Ascending aorta (tissue), 2 donors: Measurements from ENCODE around the gene RAD23B. TPM values are rescaled to one million over a fixed set of nuclear protein-coding genes. Genes with fewer than 3 reads are reported as not detected.
"Not testable (repeated sequence)": the region's sequence is repeated elsewhere in the genome, so short reads cannot be mapped to it uniquely, and the experiment has no call there.

ENCODE experiments used
- DNase-seq, 2 donors: peaks; one replicate each; pipeline ENCODE4 v3.0.0-alpha.2; 2019; ENCODE audit warnings: low spot score in 2 of 2
- H3K27ac ChIP-seq, 2 donors: fragments of 200-600 bp; sonication (generic); one replicate each; pipeline ENCODE4 v1.5.1; 2016 to 2017; ENCODE audit warnings: mild to moderate bottlenecking in 1 of 2
- H3K27me3 ChIP-seq: fragments of 200-600 bp; sonication (generic); one replicate; pipeline ENCODE4 v1.5.1; 2017
- H3K36me3 ChIP-seq, 2 donors: fragments of 200-600 bp; sonication (generic); one replicate each; pipeline ENCODE4 v1.5.1; 2016
- H3K4me1 ChIP-seq, 2 donors: fragments of 200-600 bp; sonication (generic); one replicate each; pipeline ENCODE4 v1.5.1; 2016 to 2017; ENCODE audit warnings: mild to moderate bottlenecking in 1 of 2
- H3K4me3 ChIP-seq, 2 donors: fragments of 200-600 bp; sonication (generic); one replicate each; pipeline ENCODE4 v1.5.1; 2016 to 2017; ENCODE audit warnings: mild to moderate bottlenecking in 1 of 2
- H3K9me3 ChIP-seq, 2 donors: fragments of 200-600 bp; sonication (generic); one replicate each; pipeline ENCODE4 v1.5.1; 2016
- intact Hi-C: fragments of 100-400 bp; cut with DNase I; formaldehyde crosslinking; loops from one replicate; pipeline ENCODE4 v1.15.1; 2023
- total RNA-seq: library from RNA; depleted of rRNA; stranded (reverse); fragments of >200 nt; gene quantifications from one replicate; pipeline ENCODE4 v1.1.0, GENCODE V29; 2016
- TF ChIP-seq, protein P1 (sequence below), 3 experiments: fragments of 200-600 bp in 2 of 3; fragments of 450-650 bp in 1 of 3; sonication (generic) in 2 of 3; IDR thresholded peaks; one replicate each; pipeline ENCODE4 v1.5.1; 2016 to 2019; ENCODE audit warnings: antibody characterized with exemption in 3 of 3, mild to moderate bottlenecking in 1 of 3, moderate library complexity in 1 of 3

RAD23B gene
- total RNA-seq, 1 donor from 2014 or later, result 57.7 TPM

DNA sequence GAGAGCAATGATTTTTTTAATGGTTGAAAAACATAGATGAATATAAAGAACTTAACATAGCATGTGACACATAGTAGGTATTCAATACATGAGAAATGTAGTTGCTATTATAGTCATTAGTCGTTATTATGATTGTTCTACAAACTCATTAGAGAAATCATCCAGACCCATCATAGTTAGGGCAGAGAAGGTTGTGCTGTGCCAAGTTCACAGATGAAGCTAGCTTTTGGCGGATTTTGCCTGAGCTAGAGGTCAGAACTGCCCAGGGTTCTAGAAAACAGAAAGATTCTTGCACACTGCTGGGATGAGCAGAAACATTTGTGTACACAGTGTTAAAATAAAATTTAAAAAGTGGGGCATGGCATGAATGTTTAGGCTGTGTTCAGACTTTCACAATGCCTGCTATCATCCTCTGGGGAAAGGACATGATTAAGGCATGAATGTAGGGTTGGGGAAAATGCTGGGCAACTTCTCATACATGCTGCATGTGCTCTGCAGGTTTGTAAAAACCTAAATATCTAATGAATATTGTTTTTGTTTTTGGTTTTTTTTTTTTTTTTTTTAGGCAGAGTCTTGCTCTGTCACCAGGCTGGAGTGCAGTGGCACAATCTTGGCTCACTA is 33.3 kb upstream of the RAD23B start:
- no peak overlapping the region for H3K4me3 ChIP-seq
- no peaks in the 10 kb centered on the region for H3K27me3 ChIP-seq
- TF ChIP-seq, protein P1, sequence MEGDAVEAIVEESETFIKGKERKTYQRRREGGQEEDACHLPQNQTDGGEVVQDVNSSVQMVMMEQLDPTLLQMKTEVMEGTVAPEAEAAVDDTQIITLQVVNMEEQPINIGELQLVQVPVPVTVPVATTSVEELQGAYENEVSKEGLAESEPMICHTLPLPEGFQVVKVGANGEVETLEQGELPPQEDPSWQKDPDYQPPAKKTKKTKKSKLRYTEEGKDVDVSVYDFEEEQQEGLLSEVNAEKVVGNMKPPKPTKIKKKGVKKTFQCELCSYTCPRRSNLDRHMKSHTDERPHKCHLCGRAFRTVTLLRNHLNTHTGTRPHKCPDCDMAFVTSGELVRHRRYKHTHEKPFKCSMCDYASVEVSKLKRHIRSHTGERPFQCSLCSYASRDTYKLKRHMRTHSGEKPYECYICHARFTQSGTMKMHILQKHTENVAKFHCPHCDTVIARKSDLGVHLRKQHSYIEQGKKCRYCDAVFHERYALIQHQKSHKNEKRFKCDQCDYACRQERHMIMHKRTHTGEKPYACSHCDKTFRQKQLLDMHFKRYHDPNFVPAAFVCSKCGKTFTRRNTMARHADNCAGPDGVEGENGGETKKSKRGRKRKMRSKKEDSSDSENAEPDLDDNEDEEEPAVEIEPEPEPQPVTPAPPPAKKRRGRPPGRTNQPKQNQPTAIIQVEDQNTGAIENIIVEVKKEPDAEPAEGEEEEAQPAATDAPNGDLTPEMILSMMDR (IDR thresholded peaks at IDR 0.05), result no peak
- peaks cover 0 to 3% of the 10 kb centered on the region in 2 donors for H3K4me1 ChIP-seq
- no peaks in the 10 kb centered on the region for H3K9me3 ChIP-seq
- no peak overlapping the region for H3K27ac ChIP-seq
- no peaks in the 10 kb centered on the region for H3K36me3 ChIP-seq
- DNase-seq, result no peak
- intact Hi-C loops, result no loop called here

GRCh38 chr9:107251756-107252322 is 31.2 kb upstream of the RAD23B start:
- Histone ChIP-seq H3K27me3 (no peaks in the 10 kb centered on the region), H3K9me3 (no peaks in the 10 kb centered on the region), H3K4me1 (peaks cover 0 to 3% of the 10 kb centered on the region in 2 donors), H3K27ac (peak overlapping the region in 1 of 2 donors; percentile 18), H3K4me3 (no peak overlapping the region), H3K36me3 (no peaks in the 10 kb centered on the region)
- no peak for DNase-seq
- intact Hi-C loops, result loop anchor here (1.0 kb wide), 1 partner anchor 31 kb away; the partner anchor contains the start of gene RAD23B
- TF ChIP-seq, protein P1 (IDR thresholded peaks at IDR 0.05), result no peak

GRCh38 chr9:107258919-107259318 is 24.2 kb upstream of the RAD23B start:
- H3K4me1 ChIP-seq, result no peaks in the 10 kb centered on the region
- intact Hi-C loops, result no loop called here
- TF ChIP-seq, protein P1 (IDR thresholded peaks at IDR 0.05), result no peak
- no peak overlapping the region for H3K4me3 ChIP-seq
- no peaks in the 10 kb centered on the region for H3K9me3 ChIP-seq
- no peaks in the 10 kb centered on the region for H3K27me3 ChIP-seq
- H3K36me3 ChIP-seq, result no peaks in the 10 kb centered on the region
- H3K27ac ChIP-seq, result no peak overlapping the region
- DNase-seq, result no peak

DNA sequence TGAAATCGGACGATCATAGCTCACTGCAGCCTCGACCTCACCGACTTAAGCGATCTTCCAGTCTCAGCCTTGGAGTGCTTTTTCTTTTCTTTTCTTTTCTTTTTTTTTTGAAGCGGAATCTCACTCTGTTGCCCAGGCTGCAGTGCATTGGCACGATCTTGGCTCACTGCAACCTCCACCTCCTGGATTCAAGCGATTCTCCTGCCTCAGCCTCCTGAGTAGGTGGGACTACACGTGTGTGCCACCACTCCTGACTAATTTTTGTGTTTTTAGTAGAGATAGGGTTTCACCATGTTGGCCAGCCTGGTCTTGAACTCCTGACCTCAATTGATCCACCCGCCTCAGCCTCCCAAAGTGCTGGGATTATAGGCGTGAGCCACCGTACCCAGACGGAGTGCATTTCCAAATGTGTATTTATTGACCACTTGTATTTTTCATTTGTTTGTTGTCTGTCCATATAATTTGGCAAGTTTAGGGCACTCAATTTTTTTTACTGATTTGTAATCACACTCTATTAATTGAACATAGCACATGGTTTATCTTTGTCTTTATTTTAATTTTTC is 23.2 kb upstream of the RAD23B start:
- DNase-seq, intact Hi-C loops: not testable (repeated sequence)

GRCh38 chr9:107260437-107261081 is 22.5 kb upstream of the RAD23B start:
- no peak for DNase-seq
- intact Hi-C loops, result no loop called here
- no peaks in the 10 kb centered on the region for H3K9me3 ChIP-seq
- H3K4me3 ChIP-seq, result no peak overlapping the region
- TF ChIP-seq, protein P1 (IDR thresholded peaks at IDR 0.05), result no peak
- no peaks in the 10 kb centered on the region for H3K27me3 ChIP-seq
- no peaks in the 10 kb centered on the region for H3K4me1 ChIP-seq
- no peak overlapping the region for H3K27ac ChIP-seq
- H3K36me3 ChIP-seq, result no peaks in the 10 kb centered on the region

More for the DNA sequence above, 23.2 kb upstream of the RAD23B start:
- H3K4me1 ChIP-seq, H3K4me3 ChIP-seq, H3K36me3 ChIP-seq, H3K27ac ChIP-seq, H3K9me3 ChIP-seq, H3K27me3 ChIP-seq: not testable (repeated sequence)

DNA sequence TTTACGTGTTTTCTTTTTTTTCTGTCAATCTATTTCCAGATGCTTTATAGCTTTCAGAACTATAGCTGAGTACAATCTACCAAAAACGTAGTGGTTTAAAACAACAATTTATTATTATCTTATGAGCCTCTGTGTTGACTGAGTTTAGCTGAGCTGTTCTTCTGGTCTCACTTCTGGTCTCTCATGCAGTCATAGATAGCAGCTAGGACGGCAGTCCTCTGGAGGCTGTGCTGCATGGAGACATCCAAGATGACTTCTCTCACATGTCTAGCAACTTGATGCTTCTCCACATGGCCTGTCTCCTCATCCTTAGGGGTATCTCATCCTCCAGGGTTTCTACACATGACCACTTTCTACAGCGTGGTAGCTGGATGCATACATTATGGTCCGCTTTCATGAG is 22.0 kb upstream of the RAD23B start:
- Histone ChIP-seq H3K4me1 (no peaks in the 10 kb centered on the region), H3K36me3 (no peaks in the 10 kb centered on the region), H3K4me3 (no peak overlapping the region), H3K27ac (no peak overlapping the region), H3K9me3 (no peaks in the 10 kb centered on the region), H3K27me3 (no peaks in the 10 kb centered on the region)
- TF ChIP-seq, protein P1 (IDR thresholded peaks at IDR 0.05), result no peak
- intact Hi-C loops, result no loop called here
- DNase-seq, result no peak
